ENCODE data around the gene KCNAB1. TPM values are rescaled to one million over a fixed set of nuclear protein-coding genes. Genes with fewer than 3 reads are reported as not detected.
"Not testable (repeated sequence)": the region's sequence is repeated elsewhere in the genome, so short reads cannot be mapped to it uniquely, and the experiment has no call there.

KCNAB1 gene
- total RNA-seq, 1 donor from 2014 or later: not detected

- peak; percentile 79 for DNase-seq (ENCODE audit: low read depth)
Observed at GRCh38 chr3:156217674-156218352, 97.4 kb downstream of the KCNAB1 start.

GRCh38 chr3:156218353-156218744 is 98.0 kb downstream of the KCNAB1 start:
- peak; percentile 69 for DNase-seq (ENCODE audit: low read depth)

- DNase-seq (ENCODE audit: low read depth): not testable (repeated sequence)
Observed at GRCh38 chr3:156222381-156222780, 102.0 kb downstream of the KCNAB1 start.

- DNase-seq (ENCODE audit: low read depth): not testable (repeated sequence)
Observed at GRCh38 chr3:156224046-156224445, 103.7 kb downstream of the KCNAB1 start.

GRCh38 chr3:156226676-156227420 is 106.5 kb downstream of the KCNAB1 start:
- DNase-seq (ENCODE audit: low read depth): peak; percentile 84

- DNase-seq (ENCODE audit: low read depth): no peak
Observed at GRCh38 chr3:156227704-156228103, 107.3 kb downstream of the KCNAB1 start.

GRCh38 chr3:156230278-156230900 is 110.0 kb downstream of the KCNAB1 start:
- no peak for DNase-seq (ENCODE audit: low read depth)

GRCh38 chr3:156231221-156231620 is 110.8 kb downstream of the KCNAB1 start:
- not testable (repeated sequence) for DNase-seq (ENCODE audit: low read depth)

GRCh38 chr3:156233876-156234275 is 113.5 kb downstream of the KCNAB1 start:
- no peak for DNase-seq (ENCODE audit: low read depth)

GRCh38 chr3:156236556-156237260 is 116.3 kb downstream of the KCNAB1 start:
- DNase-seq (ENCODE audit: low read depth): no peak

- DNase-seq (ENCODE audit: low read depth): no peak
Observed at GRCh38 chr3:156240642-156241041, 120.3 kb downstream of the KCNAB1 start.

- DNase-seq (ENCODE audit: low read depth): peak; percentile 88
Observed at GRCh38 chr3:156246961-156247725, 126.8 kb downstream of the KCNAB1 start.

- DNase-seq (ENCODE audit: low read depth): no peak
Observed at GRCh38 chr3:156250550-156250949, 130.2 kb downstream of the KCNAB1 start.

GRCh38 chr3:156251424-156251823 is 131.0 kb downstream of the KCNAB1 start:
- no peak for DNase-seq (ENCODE audit: low read depth)

- DNase-seq (ENCODE audit: low read depth): peak; percentile 77
Observed at GRCh38 chr3:156252656-156253055, 132.3 kb downstream of the KCNAB1 start.

GRCh38 chr3:156253150-156253549 is 132.8 kb downstream of the KCNAB1 start:
- DNase-seq (ENCODE audit: low read depth): no peak

- DNase-seq (ENCODE audit: low read depth): no peak
Observed at GRCh38 chr3:156256256-156256655, 135.9 kb downstream of the KCNAB1 start.

GRCh38 chr3:156256945-156257344 is 136.6 kb downstream of the KCNAB1 start:
- DNase-seq (ENCODE audit: low read depth): no peak

GRCh38 chr3:156258301-156258700 is 137.9 kb downstream of the KCNAB1 start:
- no peak for DNase-seq (ENCODE audit: low read depth)

- no peak for DNase-seq (ENCODE audit: low read depth)
Observed at GRCh38 chr3:156259896-156260295, 139.5 kb downstream of the KCNAB1 start.

GRCh38 chr3:156260331-156260730 is 140.0 kb downstream of the KCNAB1 start:
- DNase-seq (ENCODE audit: low read depth): no peak

Data from renal cortical epithelial cell (primary cell).